Measurements from ENCODE around the gene SGK2. TPM values are rescaled to one million over a fixed set of nuclear protein-coding genes. Genes with fewer than 3 reads are reported as not detected.

Gene SGK2
- total RNA-seq, 1 donor from 2014 or later: 10.5 TPM

DNA sequence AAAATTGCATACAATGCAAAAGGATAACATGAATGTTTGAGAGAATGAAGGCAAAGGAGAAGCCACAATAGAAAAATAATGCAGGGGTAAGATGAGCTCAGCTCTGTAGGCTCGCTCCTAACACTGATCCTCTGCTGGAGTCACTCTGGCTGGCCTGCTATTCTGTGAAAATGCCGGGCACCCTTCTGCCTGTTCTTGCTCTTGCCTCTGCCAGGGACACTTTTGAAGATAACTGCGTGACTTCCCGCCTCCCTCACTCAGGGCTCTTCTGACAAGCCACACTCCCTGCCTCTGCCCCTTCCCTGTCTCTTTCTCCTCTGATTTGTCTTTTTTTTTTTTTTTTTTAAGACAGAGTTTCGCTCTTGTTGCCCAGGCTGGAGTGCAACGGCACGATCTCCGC is 72.8 kb downstream of the SGK2 start:
- Mint-ChIP-seq H3K27me3 (ENCODE audit: low read depth) (no peaks in the 10 kb centered on the region), H3K36me3 (peaks cover 34% of the 10 kb centered on the region), H3K9me3 (no peaks in the 10 kb centered on the region), H3K27ac (no peak overlapping the region), H3K4me3 (no peak overlapping the region), H3K4me1 (no peaks in the 10 kb centered on the region)
- TF ChIP-seq, protein P1, sequence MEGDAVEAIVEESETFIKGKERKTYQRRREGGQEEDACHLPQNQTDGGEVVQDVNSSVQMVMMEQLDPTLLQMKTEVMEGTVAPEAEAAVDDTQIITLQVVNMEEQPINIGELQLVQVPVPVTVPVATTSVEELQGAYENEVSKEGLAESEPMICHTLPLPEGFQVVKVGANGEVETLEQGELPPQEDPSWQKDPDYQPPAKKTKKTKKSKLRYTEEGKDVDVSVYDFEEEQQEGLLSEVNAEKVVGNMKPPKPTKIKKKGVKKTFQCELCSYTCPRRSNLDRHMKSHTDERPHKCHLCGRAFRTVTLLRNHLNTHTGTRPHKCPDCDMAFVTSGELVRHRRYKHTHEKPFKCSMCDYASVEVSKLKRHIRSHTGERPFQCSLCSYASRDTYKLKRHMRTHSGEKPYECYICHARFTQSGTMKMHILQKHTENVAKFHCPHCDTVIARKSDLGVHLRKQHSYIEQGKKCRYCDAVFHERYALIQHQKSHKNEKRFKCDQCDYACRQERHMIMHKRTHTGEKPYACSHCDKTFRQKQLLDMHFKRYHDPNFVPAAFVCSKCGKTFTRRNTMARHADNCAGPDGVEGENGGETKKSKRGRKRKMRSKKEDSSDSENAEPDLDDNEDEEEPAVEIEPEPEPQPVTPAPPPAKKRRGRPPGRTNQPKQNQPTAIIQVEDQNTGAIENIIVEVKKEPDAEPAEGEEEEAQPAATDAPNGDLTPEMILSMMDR (IDR thresholded peaks at IDR 0.05; ENCODE audit: unreplicated experiment): no peak
- no peak for DNase-seq (ENCODE audit: low spot score in 2 of 2, unreplicated experiment in 2 of 2)

Other genes starting within 250 kb of the SGK2 start
- gene SRSF6, start 101.1 kb upstream of the SGK2 start, total RNA-seq: 298 to 316 TPM (median 309 TPM) in 3 replicates
- gene L3MBTL1, start 51.3 kb upstream of the SGK2 start, total RNA-seq: 44.3 to 46.7 TPM (median 45.8 TPM) in 3 replicates
- gene IFT52, start 31.9 kb downstream of the SGK2 start, total RNA-seq: 41.6 to 44.7 TPM (median 42.3 TPM) in 3 replicates
- gene MYBL2, start 108.1 kb downstream of the SGK2 start, total RNA-seq: 22.8 to 26.8 TPM (median 24.3 TPM) in 3 replicates
- not detected in 3 replicates for gene GTSF1L, start 168.0 kb downstream of the SGK2 start, total RNA-seq

Measured in mesothelial cell of epicardium (in vitro differentiated cells).